Endothelial cell of umbilical vein (primary cell): ENCODE results near the gene PTK6. TPM values are rescaled to one million over a fixed set of nuclear protein-coding genes. Genes with fewer than 3 reads are reported as not detected.

Experiments used
- BruUV-seq: library from RNA; stranded (reverse); fragments of 400-500 nt; replicated peaks from 2 replicates; lab custom pipeline; 2021; lab: Mats Ljungman, UMichigan
- CTCF ChIA-PET: fragments of 300-600, 350-600 bp; sonication (Branson Sonifier 250); formaldehyde crosslinking; loops from one replicate; lab custom pipeline; 2021; ENCODE audit warnings: antibody characterized with exemption, inconsistent platforms; lab: Charles Lee
- POLR2A ChIA-PET: fragments of 300-600, 350-600 bp; sonication (Branson Sonifier 250); formaldehyde crosslinking; loops from one replicate; lab custom pipeline; 2021; ENCODE audit warnings: antibody characterized with exemption, inconsistent platforms; lab: Charles Lee
- DNase-seq: peaks from one replicate; pipeline ENCODE4 v3.0.0-alpha.2; 2011; ENCODE audit warnings: low read depth, low spot score
- FAIRE-seq: peaks from 2 replicates; lab custom pipeline; 2011; peaks lifted over from hg19 to GRCh38; lab: Jason Lieb, UNC
- H2AFZ ChIP-seq: 2 replicates; pipeline ENCODE4 v1.6.0; 2012; ENCODE audit warnings: low read depth, low read length, control low read depth, inconsistent platforms
- H3K27ac ChIP-seq: 2 replicates; pipeline ENCODE4 v1.5.1; 2011; ENCODE audit warnings: low read depth, mild to moderate bottlenecking, control low read depth, low read length, moderate library complexity; ENCODE audit not compliant: insufficient read depth
- H3K27me3 ChIP-seq, 2 experiments: 2 replicates each; pipeline versions ENCODE4 v1.6.0 to v1.6.1; 2011; ENCODE audit warnings: low read length in 2 of 2, mixed read lengths in 1 of 2; ENCODE audit not compliant: control insufficient read depth in 2 of 2, insufficient read depth in 2 of 2
- H3K36me3 ChIP-seq, 2 experiments: 2 replicates in 1 of 2; 3 replicates in 1 of 2; pipeline ENCODE4 v1.5.1; 2011; ENCODE audit warnings: low read length in 2 of 2, mild to moderate bottlenecking in 1 of 2, moderate library complexity in 1 of 2; ENCODE audit not compliant: control insufficient read depth in 2 of 2, insufficient read depth in 2 of 2; ENCODE audit errors: extremely low read depth in 1 of 2
- H3K4me1 ChIP-seq: 3 replicates; pipeline ENCODE4 v1.5.1; 2011; ENCODE audit warnings: mild to moderate bottlenecking, low read length; ENCODE audit not compliant: control insufficient read depth, insufficient read depth; ENCODE audit errors: extremely low read depth
- H3K4me2 ChIP-seq: 2 replicates; pipeline ENCODE4 v1.6.1; 2011; ENCODE audit warnings: low read length, control low read depth, mixed read lengths; ENCODE audit not compliant: insufficient read depth
- H3K4me3 ChIP-seq, 3 experiments: fragments of 200-600 bp in 1 of 3; sonication (generic), shearing (Covaris generic) in 1 of 3; replicated peaks in 1 of 3; 2 replicates each; pipeline ENCODE4 v1.5.1; 2011 to 2016; ENCODE audit warnings: control low read depth in 3 of 3, low read length in 3 of 3, mild to moderate bottlenecking in 2 of 3, inconsistent platforms in 1 of 3, low read depth in 1 of 3, moderate library complexity in 1 of 3; ENCODE audit not compliant: insufficient read depth in 1 of 3
- H3K79me2 ChIP-seq: 2 replicates; pipeline ENCODE4 v1.6.0; 2012; ENCODE audit warnings: low read length, inconsistent platforms; ENCODE audit not compliant: control insufficient read depth, insufficient read depth
- H3K9ac ChIP-seq: replicated peaks from 2 replicates; pipeline ENCODE3; 2011; ENCODE audit warnings: low read length, control low read depth; ENCODE audit not compliant: insufficient read depth; ENCODE audit errors: extremely low read depth
- H3K9me1 ChIP-seq: replicated peaks from 3 replicates; pipeline ENCODE4 v1.6.0; 2011; ENCODE audit warnings: mild to moderate bottlenecking, low read length; ENCODE audit not compliant: control insufficient read depth, insufficient read depth; ENCODE audit errors: extremely low read depth
- H3K9me3 ChIP-seq: replicated peaks from 2 replicates; pipeline ENCODE4 v1.5.1; 2012; ENCODE audit warnings: low read length, inconsistent platforms; ENCODE audit not compliant: control insufficient read depth, insufficient read depth
- H4K20me1 ChIP-seq: replicated peaks from 2 replicates; pipeline ENCODE3; 2011; ENCODE audit warnings: mild to moderate bottlenecking, low read length; ENCODE audit not compliant: control insufficient read depth, insufficient read depth; ENCODE audit errors: extremely low read depth
- EZH2 ChIP-seq: IDR thresholded peaks from 2 replicates; pipeline ENCODE4 v1.6.1; 2012; ENCODE audit warnings: borderline replicate concordance, low read depth, mild to moderate bottlenecking, moderate library complexity, low read length, inconsistent platforms; ENCODE audit not compliant: severe bottlenecking
- FOS ChIP-seq: IDR thresholded peaks from 2 replicates; pipeline ENCODE4 v1.6.1; 2011; ENCODE audit warnings: mild to moderate bottlenecking, low read length, moderate library complexity, borderline replicate concordance; ENCODE audit not compliant: insufficient read depth
- GATA2 ChIP-seq: IDR thresholded peaks from 2 replicates; pipeline ENCODE4 v1.7.0; 2011; ENCODE audit warnings: low read depth, mild to moderate bottlenecking, moderate library complexity, mixed read lengths, low read length; ENCODE audit not compliant: insufficient read length, insufficient read depth
- JUN ChIP-seq: IDR thresholded peaks from 2 replicates; pipeline ENCODE4 v1.6.1; 2011; ENCODE audit warnings: borderline replicate concordance, low read depth; ENCODE audit not compliant: insufficient read length, insufficient read depth
- MYC ChIP-seq: IDR thresholded peaks from one replicate; pipeline ENCODE4 v1.6.1; 2011; ENCODE audit warnings: mild to moderate bottlenecking, low read depth, low read length
- POLR2A ChIP-seq: IDR thresholded peaks from 2 replicates; pipeline ENCODE4 v1.6.1; 2012; ENCODE audit warnings: low read depth, mild to moderate bottlenecking, control low read depth, low read length
- POLR2AphosphoS5 ChIP-seq: IDR thresholded peaks from 2 replicates; pipeline ENCODE4 v1.6.1; 2012; ENCODE audit warnings: low read depth, mild to moderate bottlenecking, control low read depth, low read length, moderate library complexity; ENCODE audit not compliant: insufficient read depth
- dilution Hi-C: fragments of 300-500 bp; cut with MboI; formaldehyde crosslinking; loops from one replicate; pipeline ENCODE4 v1.15.0; 2019; ENCODE audit warnings: low sequenced_read_pairs; ENCODE audit not compliant: extremely low pct_ligation_motif_present
- intact Hi-C: fragments of 100-400 bp; cut with micrococcal nuclease; formaldehyde crosslinking; loops from one replicate; pipeline ENCODE4 v1.10.0; 2022
- polyA plus RNA-seq, 4 experiments: library from polyadenylated mRNA; depleted of rRNA in 3 of 4; stranded (reverse) in 3 of 4; unstranded in 1 of 4; fragments of >200 nt; gene quantifications; 2 replicates each; pipeline versions ENCODE4 v1.2.1 to v1.2.3, GENCODE V29; 2011 to 2012; ENCODE audit warnings: missing spikeins in 1 of 4
- total RNA-seq: library from RNA; stranded (reverse); gene quantifications from 2 replicates; pipeline ENCODE4 v1.2.3, GENCODE V29; 2021
- TF ChIP-seq, protein P1 (sequence below), 2 donors: IDR thresholded peaks; 1 replicate in 1 of 2; 2 replicates in 1 of 2; pipeline ENCODE4 v1.5.1; 2011; ENCODE audit warnings: low read length in 2 of 2, mild to moderate bottlenecking in 2 of 2, moderate library complexity in 2 of 2, control low read depth in 1 of 2, inconsistent platforms in 1 of 2, low read depth in 1 of 2; ENCODE audit not compliant: insufficient read depth in 1 of 2; ENCODE audit errors: extremely low read depth in 1 of 2
- TF ChIP-seq, protein P2 (sequence below): IDR thresholded peaks from 2 replicates; pipeline ENCODE4 v1.6.1; 2011; ENCODE audit not compliant: insufficient read depth, insufficient read length

Gene PTK6
- total and polyA plus RNA-seq, 2 donors (not counting 3 experiments of a cell fraction or from before 2014, with no cell fraction given) = 0.18 TPM; not detected in 1

DNA sequence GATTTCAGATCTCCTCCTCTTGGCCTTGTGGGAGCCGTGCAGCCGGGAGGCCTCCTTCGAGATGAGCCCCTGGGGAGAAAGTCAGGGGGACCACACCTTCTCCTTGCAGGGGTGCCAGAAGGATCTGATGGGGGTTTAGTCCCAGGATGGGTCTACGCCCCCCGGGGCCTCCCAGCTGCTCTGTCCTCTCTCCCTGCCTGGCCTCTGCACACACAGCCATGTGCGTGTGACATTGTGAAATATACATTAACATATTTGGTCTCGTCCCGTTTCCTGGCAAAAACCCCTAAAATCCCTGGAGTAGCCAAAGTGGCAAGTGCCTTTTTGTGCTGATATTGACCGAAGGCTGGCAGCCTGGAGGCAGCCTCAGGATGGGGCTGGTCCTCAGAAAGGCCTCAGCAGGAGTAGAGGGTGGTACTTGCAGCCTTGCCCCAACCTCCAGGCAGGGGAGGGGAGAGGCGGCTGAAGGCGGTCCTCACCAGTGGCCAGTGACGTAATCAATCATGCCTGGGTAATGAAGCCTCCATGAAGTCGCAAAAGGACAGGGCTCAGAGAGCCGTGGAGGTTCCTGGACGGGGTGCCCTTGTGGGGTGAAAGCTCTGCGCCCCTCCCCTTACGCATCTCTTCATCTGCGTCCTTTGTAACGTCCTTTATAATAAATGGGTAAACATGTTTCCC is 42.0 kb upstream of the PTK6 start:
- ChIA-PET CTCF (no interaction called here), POLR2A (no interaction called here)
- Histone ChIP-seq H4K20me1 (no peaks in the 10 kb centered on the region), H3K4me1 (peaks cover 2% of the 10 kb centered on the region), H3K9me1 (no peaks in the 10 kb centered on the region), H3K36me3 (no peaks in the 10 kb centered on the region), H3K9me3 (no peaks in the 10 kb centered on the region), H3K27me3 (no peaks in the 10 kb centered on the region), H3K27ac (no peak overlapping the region), H3K79me2 (no peaks in the 10 kb centered on the region), H2AFZ (no peak overlapping the region), H3K4me2 (no peak overlapping the region), H3K4me3 (no peak overlapping the region), H3K9ac (no peak overlapping the region)
- TF ChIP-seq, protein P1, sequence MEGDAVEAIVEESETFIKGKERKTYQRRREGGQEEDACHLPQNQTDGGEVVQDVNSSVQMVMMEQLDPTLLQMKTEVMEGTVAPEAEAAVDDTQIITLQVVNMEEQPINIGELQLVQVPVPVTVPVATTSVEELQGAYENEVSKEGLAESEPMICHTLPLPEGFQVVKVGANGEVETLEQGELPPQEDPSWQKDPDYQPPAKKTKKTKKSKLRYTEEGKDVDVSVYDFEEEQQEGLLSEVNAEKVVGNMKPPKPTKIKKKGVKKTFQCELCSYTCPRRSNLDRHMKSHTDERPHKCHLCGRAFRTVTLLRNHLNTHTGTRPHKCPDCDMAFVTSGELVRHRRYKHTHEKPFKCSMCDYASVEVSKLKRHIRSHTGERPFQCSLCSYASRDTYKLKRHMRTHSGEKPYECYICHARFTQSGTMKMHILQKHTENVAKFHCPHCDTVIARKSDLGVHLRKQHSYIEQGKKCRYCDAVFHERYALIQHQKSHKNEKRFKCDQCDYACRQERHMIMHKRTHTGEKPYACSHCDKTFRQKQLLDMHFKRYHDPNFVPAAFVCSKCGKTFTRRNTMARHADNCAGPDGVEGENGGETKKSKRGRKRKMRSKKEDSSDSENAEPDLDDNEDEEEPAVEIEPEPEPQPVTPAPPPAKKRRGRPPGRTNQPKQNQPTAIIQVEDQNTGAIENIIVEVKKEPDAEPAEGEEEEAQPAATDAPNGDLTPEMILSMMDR (IDR thresholded peaks at IDR 0.05; ENCODE audit: extremely low read depth in 1 of 2, insufficient read depth in 1 of 2, low read depth in 1 of 2, low read length in 2 of 2) = no peak
- TF ChIP-seq GATA2 (no peak), MYC (no peak), POLR2A (no peak), JUN (no peak), EZH2 (no peak), FOS (no peak), POLR2AphosphoS5 (no peak)
- TF ChIP-seq, protein P2, sequence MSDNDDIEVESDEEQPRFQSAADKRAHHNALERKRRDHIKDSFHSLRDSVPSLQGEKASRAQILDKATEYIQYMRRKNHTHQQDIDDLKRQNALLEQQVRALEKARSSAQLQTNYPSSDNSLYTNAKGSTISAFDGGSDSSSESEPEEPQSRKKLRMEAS = no peak
- intact Hi-C loops (no loop called here), dilution Hi-C loops (no loop called here)
- no peak for DNase-seq
- BruUV-seq = no TSS peak
- no peak for FAIRE-seq
